Panc1 (cell line): Measurements from ENCODE around the gene VMAC. TPM values are rescaled to one million over a fixed set of nuclear protein-coding genes. Genes with fewer than 3 reads are reported as not detected.
"Not testable (repeated sequence)": the region's sequence is repeated elsewhere in the genome, so short reads cannot be mapped to it uniquely, and the experiment has no call there.

Experiments
- ATAC-seq: fragments of 200-7000 bp; cut with Tn5 transposase; 2 replicates; pipeline ENCODE4 v1.9.1; 2020; ENCODE audit warnings: mild to moderate bottlenecking, moderate library complexity
- BruUV-seq: library from RNA; stranded (reverse); fragments of 400-500 nt; replicated peaks from 2 replicates; lab custom pipeline; 2021; lab: Mats Ljungman, UMichigan
- CTCF ChIA-PET: fragments of 300-600 bp; sonication (Branson Sonifier 250); formaldehyde crosslinking; loops from one replicate; lab custom pipeline; 2022; ENCODE audit warnings: antibody characterized with exemption; lab: Charles Lee
- POLR2A ChIA-PET: fragments of 300-600 bp; sonication (Branson Sonifier 250); formaldehyde crosslinking; loops from one replicate; lab custom pipeline; 2022; ENCODE audit warnings: antibody characterized with exemption; lab: Charles Lee
- DNase-seq: peaks from one replicate; pipeline ENCODE4 v3.0.0-alpha.2; 2010; ENCODE audit warnings: low read depth, low spot score
- H3K27ac ChIP-seq: 2 replicates; pipeline ENCODE4 v1.5.1; 2011; ENCODE audit warnings: mild to moderate bottlenecking, low read length, inconsistent platforms
- H3K27me3 ChIP-seq: fragments of 200-500 bp; sonication (Bioruptor generic); 2 replicates; pipeline ENCODE4 v1.6.0; 2014; ENCODE audit warnings: low read length, inconsistent platforms; ENCODE audit not compliant: control insufficient read depth, insufficient read depth
- H3K36me3 ChIP-seq: fragments of 200-500 bp; sonication (Bioruptor generic); 2 replicates; pipeline ENCODE4 v1.5.1; 2014; ENCODE audit warnings: inconsistent platforms, mild to moderate bottlenecking, low read length, moderate library complexity; ENCODE audit not compliant: control insufficient read depth, insufficient read depth
- H3K4me1 ChIP-seq: 2 replicates; pipeline ENCODE4 v1.5.1; 2011; ENCODE audit warnings: inconsistent platforms, mild to moderate bottlenecking, low read length, moderate library complexity; ENCODE audit not compliant: control insufficient read depth, insufficient read depth
- H3K4me3 ChIP-seq, 2 experiments: 2 replicates each; pipeline ENCODE4 v1.5.1; 2011 to 2012; ENCODE audit warnings: low read depth in 2 of 2, low read length in 2 of 2, mild to moderate bottlenecking in 2 of 2, inconsistent platforms in 1 of 2, moderate library complexity in 1 of 2
- H3K9me3 ChIP-seq: fragments of 200-500 bp; sonication (Bioruptor generic); 2 replicates; pipeline ENCODE4 v1.5.1; 2014; ENCODE audit warnings: low read depth, mild to moderate bottlenecking, inconsistent platforms, low read length, moderate library complexity; ENCODE audit not compliant: control insufficient read depth, insufficient read depth
- CTCF ChIP-seq: fragments of 450-650 bp; IDR thresholded peaks from 2 replicates; pipeline ENCODE4 v1.5.1; 2017; ENCODE audit warnings: mild to moderate bottlenecking
- POLR2AphosphoS5 ChIP-seq: IDR thresholded peaks from 2 replicates; pipeline ENCODE4 v1.6.1; 2012; ENCODE audit warnings: mild to moderate bottlenecking, low read depth, low read length, moderate library complexity
- REST ChIP-seq, 2 experiments: IDR thresholded peaks; 2 replicates each; pipeline ENCODE4 v1.6.1; 2011 to 2012; ENCODE audit warnings: low read depth in 2 of 2, control low read depth in 1 of 2, low read length in 1 of 2, mild to moderate bottlenecking in 1 of 2, moderate library complexity in 1 of 2; ENCODE audit not compliant: insufficient read depth in 1 of 2
- SIN3A ChIP-seq: IDR thresholded peaks from 2 replicates; pipeline ENCODE4 v1.6.1; 2012; ENCODE audit warnings: low read depth, mild to moderate bottlenecking, low read length, moderate library complexity, borderline replicate concordance; ENCODE audit not compliant: insufficient read depth
- TCF7L2 ChIP-seq: IDR thresholded peaks from 2 replicates; pipeline ENCODE4 v1.6.1; 2011; ENCODE audit warnings: mild to moderate bottlenecking, low read depth, low read length, inconsistent platforms
- in situ Hi-C: cut with HindIII; loops from 2 replicates; pipeline ENCODE4 v1.10.0; 2016; ENCODE audit warnings: low sequenced_read_pairs, low pct_unique_long_range_greater_than_20kb
- intact Hi-C: fragments of 100-400 bp; cut with micrococcal nuclease; formaldehyde crosslinking; loops from one replicate; pipeline ENCODE4 v1.10.0; 2022; ENCODE audit not compliant: unreplicated experiment
- total RNA-seq: library from RNA; stranded (reverse); gene quantifications from one replicate; pipeline ENCODE4 v1.2.1, GENCODE V29; 2021; ENCODE audit not compliant: unreplicated experiment

VMAC gene
- total RNA-seq, 1 experiment from 2014 or later: 5.2 TPM

GRCh38 chr19:5873617-5874199 lies 31.0 kb upstream of the VMAC start:
- Histone ChIP-seq H3K9me3 (no peaks in the 10 kb centered on the region), H3K27me3 (no peaks in the 10 kb centered on the region), H3K4me1 (no peaks in the 10 kb centered on the region), H3K4me3 (no peak overlapping the region), H3K27ac (no peak overlapping the region), H3K36me3 (no peaks in the 10 kb centered on the region)
- TF ChIP-seq CTCF (no peak), TCF7L2 (no peak), SIN3A (no peak), POLR2AphosphoS5 (no peak), REST (IDR thresholded peaks at IDR 0.05; ENCODE audit: insufficient read depth in 1 of 2, low read depth in 2 of 2, low read length in 1 of 2) (no peak)
- CTCF ChIA-PET: no interaction called here
- BruUV-seq: no TSS peak
- POLR2A ChIA-PET: no interaction called here
- intact Hi-C loops: no loop called here
- no peak for ATAC-seq
- in situ Hi-C loops: no loop called here
- DNase-seq: no peak

GRCh38 chr19:5874496-5874895 lies 30.2 kb upstream of the VMAC start:
- H3K4me3 ChIP-seq, H3K27me3 ChIP-seq, H3K36me3 ChIP-seq, BruUV-seq, in situ Hi-C loops, CTCF ChIA-PET, ATAC-seq, H3K27ac ChIP-seq, intact Hi-C loops, DNase-seq, H3K9me3 ChIP-seq, H3K4me1 ChIP-seq, POLR2A ChIA-PET: not testable (repeated sequence)

GRCh38 chr19:5877427-5877826 lies 27.2 kb upstream of the VMAC start:
- CTCF ChIA-PET: no interaction called here
- ATAC-seq: no peak
- intact Hi-C loops: no loop called here
- POLR2A ChIA-PET: no interaction called here
- no peaks in the 10 kb centered on the region for H3K36me3 ChIP-seq
- H3K27me3 ChIP-seq: no peaks in the 10 kb centered on the region
- TF ChIP-seq POLR2AphosphoS5: no peak
- no peak for TF ChIP-seq REST (IDR thresholded peaks at IDR 0.05; ENCODE audit: insufficient read depth in 1 of 2, low read depth in 2 of 2, low read length in 1 of 2)
- TF ChIP-seq SIN3A: no peak
- TF ChIP-seq TCF7L2: no peak
- TF ChIP-seq CTCF: no peak
- H3K4me3 ChIP-seq: no peak overlapping the region
- no peak for DNase-seq
- no peaks in the 10 kb centered on the region for H3K9me3 ChIP-seq
- no peaks in the 10 kb centered on the region for H3K4me1 ChIP-seq
- BruUV-seq: no TSS peak
- H3K27ac ChIP-seq: no peak overlapping the region
- in situ Hi-C loops: no loop called here
